IPS-18c (cell line): ENCODE measurements around the gene LIMA1.
"Not testable (repeated sequence)": the region's sequence is repeated elsewhere in the genome, so short reads cannot be mapped to it uniquely, and the experiment has no call there.

ENCODE experiments used
- H3K4me3 ChIP-seq: 2 replicates; pipeline ENCODE4 v1.7.0; 2013; ENCODE audit warnings: low read depth, mild to moderate bottlenecking, low read length, moderate library complexity; ENCODE audit not compliant: insufficient read depth
- H3K9me3 ChIP-seq: one replicate; pipeline ENCODE4 v1.6.1; 2013; ENCODE audit warnings: mild to moderate bottlenecking, low read length, moderate library complexity; ENCODE audit not compliant: control insufficient read depth, insufficient read depth

The LIMA1 gene

DNA sequence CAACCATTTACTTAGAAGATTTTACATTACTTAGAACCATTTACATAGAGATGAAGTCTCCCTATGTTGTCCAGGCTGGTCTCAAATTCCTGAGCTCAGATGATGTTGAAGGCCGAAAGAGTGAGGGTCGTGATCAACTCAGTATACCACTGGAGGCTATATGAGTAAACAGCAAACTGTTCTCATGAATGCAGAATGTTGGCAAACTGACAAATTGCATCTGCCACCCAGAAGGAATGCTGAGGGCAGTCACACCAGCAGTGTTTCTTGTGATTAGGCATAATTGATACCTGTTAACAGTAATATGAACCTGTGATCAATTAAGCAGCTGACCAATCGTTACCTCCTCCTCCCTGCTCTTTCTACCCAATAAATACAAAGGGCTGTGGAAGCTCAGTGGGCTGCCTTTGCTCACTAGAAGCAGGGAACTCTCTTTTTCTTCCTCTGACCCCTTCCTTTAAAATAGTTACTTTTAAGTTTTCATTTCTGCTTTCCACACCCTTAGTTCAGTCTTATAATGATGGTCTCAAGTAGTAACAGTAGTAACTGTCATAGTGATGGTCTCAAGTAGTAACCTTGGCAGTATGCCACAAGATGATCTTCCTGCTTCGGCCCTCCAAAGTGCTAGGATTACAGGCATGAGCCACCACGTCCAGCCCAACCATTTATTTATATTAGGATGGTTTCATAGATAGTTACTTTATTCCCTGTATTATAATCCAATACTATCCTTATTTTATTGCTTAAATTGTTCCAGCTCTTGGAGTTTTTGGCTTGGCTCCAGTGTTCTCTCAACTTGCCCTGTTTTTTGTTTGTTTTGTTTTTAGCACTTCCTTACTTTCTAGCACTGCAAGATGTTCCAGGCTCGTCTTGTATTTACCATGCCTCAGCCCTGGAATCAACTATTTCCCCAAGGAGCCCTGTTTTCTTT, 25.8 kb downstream of the LIMA1 start:
- H3K4me3 ChIP-seq: no peak overlapping the region
- no peaks in the 10 kb centered on the region for H3K9me3 ChIP-seq

DNA sequence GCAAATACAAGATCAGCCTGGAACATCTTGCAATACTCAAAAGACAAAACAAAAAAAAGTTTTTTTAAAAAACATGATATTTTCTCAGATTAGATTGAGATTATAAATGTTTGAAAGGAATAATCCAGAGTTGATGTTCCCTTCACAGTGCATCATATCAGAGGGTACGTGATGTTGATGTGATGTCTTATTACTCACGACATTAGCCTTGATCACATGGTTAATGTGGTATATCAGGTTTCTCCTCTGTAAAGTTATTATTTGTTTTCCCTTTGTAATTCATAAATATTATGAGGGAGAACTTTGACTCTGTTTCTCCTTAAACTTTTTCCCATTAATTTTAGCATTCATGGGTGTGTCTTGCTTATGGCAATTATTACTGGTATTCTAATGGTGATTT, 26.6 kb downstream of the LIMA1 start:
- no peaks in the 10 kb centered on the region for H3K9me3 ChIP-seq
- no peak overlapping the region for H3K4me3 ChIP-seq

DNA sequence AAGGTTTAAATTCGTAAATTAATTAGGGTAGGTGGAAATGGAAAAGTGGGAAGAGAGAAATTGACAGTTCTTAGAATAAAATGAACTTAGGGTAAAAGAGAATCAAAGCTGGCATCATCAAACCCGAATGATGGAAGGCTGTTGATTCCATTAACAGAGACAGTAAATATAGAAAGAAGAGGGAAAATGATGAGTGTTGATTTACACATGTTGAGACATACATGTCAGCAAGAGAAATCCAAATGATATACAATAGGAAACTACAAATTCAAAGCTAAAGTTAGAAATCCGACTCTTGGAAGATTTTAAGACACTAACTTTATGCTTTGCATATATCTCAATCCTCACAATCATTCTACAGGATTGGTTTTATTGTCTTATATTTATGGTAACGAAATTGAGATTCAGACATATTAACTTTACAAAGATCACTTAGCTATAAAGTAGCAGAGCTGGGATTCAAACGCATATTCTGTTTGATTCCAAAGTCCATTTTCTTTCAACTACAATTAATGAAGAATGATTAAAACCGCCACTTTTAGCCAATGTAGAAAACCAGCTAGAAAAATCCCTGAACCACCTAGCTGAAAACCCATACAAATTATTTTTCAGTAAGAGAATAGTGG, 30.2 kb downstream of the LIMA1 start:
- H3K4me3 ChIP-seq: no peak overlapping the region

DNA sequence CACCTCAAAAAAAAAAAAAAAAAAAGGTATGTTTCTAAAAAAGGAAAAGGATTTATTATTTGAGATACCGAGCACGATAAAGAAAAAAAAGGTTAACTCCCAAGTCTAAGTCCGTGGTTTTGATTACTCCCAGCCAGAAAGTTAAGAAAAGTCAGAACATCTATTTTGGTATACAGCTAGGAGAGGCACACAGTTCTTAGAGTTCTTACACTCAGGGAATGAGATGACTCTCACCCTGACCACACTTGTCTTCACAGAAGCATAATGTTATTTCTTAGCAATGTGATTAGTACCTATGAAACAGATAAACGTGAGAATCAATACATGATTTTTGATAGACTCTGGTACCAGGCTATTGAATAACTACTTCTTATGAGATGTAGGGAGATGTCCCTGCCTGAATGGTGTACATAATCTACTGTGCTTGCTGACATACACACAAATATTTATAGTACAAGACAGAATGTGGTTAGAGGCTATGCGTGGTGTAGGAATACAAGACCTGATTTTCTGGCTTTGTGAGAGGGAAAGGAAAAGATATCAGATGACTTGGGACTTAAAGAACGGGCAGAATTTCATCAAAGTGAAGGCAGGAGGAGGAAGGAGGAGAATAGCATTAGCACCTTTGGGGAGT, 31.6 kb downstream of the LIMA1 start:
- H3K9me3 ChIP-seq: no peaks in the 10 kb centered on the region
- H3K4me3 ChIP-seq: no peak overlapping the region

More for the DNA sequence above, 30.2 kb downstream of the LIMA1 start:
- no peaks in the 10 kb centered on the region for H3K9me3 ChIP-seq

DNA sequence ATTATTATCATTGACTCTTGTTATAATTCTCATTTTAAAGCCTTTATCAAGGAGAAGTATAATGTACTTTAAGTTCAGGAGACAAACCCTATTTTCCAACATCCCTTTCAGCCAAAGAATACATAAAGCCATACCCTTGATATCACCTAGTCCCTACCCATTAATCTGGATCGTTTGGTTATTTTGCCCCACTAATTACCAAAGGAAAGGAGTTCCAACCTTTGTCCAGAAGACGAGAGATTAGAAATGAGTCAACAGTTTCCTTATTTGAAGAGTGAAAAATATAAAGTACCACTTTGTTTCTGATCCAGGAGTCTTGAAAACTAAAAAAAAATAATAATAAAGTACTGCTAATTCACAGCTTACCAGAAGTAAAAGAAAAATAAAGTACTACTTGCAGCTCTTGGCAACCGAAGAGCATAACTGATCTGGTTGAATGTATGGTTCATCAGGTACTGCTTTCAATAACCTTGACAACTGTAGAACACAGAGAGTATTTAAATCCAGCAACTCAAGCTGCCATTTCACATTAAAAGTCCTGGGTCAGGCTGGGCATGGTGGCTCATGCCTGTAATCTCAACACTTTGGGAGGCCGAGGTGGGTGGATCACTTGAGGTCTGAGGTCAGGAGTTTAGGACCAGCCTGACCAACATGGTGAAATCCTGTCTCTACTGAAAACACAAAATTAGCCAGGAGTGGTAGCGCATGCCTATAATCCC, 33.7 kb downstream of the LIMA1 start:
- Histone ChIP-seq H3K9me3 (no peaks in the 10 kb centered on the region), H3K4me3 (no peak overlapping the region)

DNA sequence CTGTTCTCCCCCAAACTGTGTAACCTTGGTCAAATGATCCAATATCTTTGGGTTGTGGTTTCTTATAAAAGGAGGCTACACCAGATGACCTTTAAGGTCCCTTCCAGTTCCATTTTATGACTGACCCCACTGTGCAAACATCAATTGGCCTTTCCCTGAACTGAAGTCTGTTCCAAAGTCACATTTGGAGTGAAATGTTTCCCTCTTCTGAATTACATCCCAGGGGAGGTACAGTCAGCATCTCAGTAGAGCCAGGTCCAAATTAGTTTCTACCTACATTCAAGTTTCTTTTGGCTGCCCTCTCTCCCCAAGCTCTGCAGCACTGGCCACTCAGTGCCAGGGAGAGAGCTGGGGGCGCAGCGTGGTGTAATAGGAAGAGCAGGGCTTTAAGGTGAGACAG, 34.4 kb downstream of the LIMA1 start:
- H3K4me3 ChIP-seq: no peak overlapping the region

DNA sequence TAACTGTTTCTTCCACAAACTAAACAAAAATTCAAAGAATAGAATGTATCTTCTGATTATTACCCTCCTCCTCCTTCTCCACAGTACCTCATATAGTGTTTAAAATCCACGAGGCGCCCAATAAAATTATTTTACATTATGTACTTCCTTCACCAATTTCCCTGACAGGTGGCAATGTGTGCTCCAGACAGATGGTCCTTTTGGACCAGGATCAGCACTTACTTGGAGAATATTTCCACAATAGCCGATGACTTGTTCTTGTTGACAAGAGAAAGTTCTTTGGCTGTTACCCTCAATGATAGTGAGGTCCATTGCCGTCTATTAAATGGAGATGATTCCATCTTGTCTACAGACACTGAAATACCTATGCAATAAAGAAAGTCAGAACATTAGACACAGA, 34.9 kb downstream of the LIMA1 start:
- no peak overlapping the region for H3K4me3 ChIP-seq
- H3K9me3 ChIP-seq: no peaks in the 10 kb centered on the region

More for the DNA sequence above, 34.4 kb downstream of the LIMA1 start:
- no peaks in the 10 kb centered on the region for H3K9me3 ChIP-seq

DNA sequence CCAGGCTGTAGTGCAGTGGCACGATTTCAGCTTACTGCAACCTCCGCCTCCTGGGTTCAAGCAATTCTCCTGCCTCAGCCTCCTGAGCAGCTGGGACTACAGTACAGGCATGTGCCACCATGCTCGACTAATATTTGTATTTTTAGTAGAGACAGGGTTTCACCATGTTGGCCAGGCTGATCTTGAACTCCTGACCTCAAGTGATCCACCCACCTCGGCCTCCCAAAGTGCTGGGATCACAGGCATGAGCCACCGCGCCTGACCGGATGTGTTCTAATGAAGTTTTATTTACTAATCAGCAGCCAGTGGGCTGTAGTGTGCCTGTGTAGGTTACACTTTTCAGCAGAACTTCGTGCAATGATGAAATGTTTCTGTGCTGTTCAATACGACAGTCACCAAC, 35.7 kb downstream of the LIMA1 start:
- H3K4me3 ChIP-seq, H3K9me3 ChIP-seq: not testable (repeated sequence)

DNA sequence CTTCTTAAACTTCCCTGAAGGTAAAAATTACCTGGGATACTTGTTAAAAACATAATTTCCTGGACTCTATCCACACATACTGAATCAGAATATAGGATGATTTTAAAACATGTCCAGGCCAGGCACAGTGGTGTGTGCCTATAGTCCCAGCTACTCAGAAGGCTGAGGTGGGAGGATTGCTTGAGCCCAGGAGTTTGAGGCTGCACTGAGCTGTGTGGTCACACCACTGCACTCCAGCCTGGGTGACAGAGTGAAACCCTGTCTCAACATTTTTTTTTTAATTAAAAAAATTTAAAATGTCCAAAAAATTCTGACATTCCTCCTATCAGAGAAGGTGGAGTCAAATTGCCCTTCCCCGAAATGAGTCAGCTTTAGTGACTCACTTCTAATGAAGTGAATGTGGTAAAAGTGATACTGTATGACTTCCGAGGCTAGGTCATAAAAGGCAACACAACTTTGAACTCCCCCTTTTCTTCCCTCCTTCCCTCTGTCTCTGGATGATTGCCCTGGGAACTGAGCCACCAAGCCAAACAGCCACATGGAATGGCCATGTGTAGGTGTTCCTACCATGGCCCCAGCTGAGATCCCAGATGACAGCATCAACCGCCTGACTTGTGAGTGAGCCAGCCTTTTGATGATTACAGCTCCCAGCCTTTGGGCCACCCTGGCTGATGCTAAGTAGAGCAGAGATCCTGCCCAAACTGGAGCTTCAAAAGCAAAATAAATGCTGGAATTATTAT, 36.3 kb downstream of the LIMA1 start:
- Histone ChIP-seq H3K9me3 (no peaks in the 10 kb centered on the region), H3K4me3 (no peak overlapping the region)

DNA sequence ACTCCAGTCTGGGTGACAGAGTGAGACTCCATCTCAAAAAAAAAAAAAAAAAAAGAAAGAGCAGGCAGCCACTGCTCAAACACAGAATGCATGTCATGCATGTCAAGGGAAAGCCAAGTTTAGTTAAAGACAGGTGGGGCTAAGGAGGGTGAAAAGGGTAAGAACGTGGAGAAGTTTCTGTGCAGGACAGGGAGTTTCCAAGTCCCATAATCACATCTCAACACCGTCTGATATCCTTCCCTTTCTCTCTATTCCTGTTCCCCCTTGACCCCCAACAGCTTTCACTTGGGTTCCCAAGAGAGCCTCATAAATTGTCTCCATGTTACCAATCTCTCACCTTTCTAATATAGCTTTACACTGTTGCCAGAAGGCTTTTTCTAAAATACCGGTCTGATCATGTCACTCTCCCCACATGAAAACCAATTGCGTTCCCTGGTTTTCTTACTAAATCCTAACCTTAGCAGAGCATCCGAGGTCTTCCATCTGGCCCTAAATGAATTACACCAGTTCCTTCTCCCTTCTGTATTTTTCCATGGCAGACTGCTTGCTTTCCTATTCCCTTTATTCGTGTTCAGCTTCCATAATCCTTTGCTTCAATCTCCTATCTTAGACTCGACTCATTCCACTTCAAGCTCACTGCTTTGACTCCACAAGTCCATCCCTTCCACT, 37.0 kb downstream of the LIMA1 start:
- Histone ChIP-seq H3K9me3 (no peaks in the 10 kb centered on the region), H3K4me3 (no peak overlapping the region)

- no peak overlapping the region for H3K4me3 ChIP-seq
These were observed 39.8 kb downstream of the LIMA1 start for GRCh38 chr12:50243507-50243906.

DNA sequence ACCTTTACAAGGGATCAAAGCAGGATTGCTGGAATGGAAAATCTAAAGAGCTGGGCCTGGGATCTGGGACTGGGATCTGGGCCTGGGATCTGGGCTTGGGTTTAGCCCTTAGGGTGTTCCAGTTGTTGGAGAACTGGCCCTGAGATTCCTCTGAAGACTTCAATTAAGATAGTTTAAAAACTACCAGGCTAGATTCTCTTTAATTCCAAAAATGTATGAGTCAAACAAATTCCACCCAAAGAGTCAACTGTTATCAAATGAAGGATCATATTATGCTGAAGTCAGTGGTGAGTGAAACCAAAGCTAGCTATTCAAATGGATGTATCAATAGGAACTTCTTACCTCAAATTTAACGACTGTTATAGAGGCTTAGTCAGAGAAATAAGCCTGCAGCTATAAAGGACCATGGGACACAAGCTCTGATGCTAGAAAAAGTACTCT, 40.5 kb downstream of the LIMA1 start:
- Histone ChIP-seq H3K4me3 (no peak overlapping the region), H3K9me3 (no peaks in the 10 kb centered on the region)

More at GRCh38 chr12:50243507-50243906, 39.8 kb downstream of the LIMA1 start:
- H3K9me3 ChIP-seq: no peaks in the 10 kb centered on the region

- no peak overlapping the region for H3K4me3 ChIP-seq
- H3K9me3 ChIP-seq: no peaks in the 10 kb centered on the region
These were observed 42.1 kb downstream of the LIMA1 start for GRCh38 chr12:50241178-50241577.

- H3K9me3 ChIP-seq: no peaks in the 10 kb centered on the region
- H3K4me3 ChIP-seq: no peak overlapping the region
These were observed 42.6 kb downstream of the LIMA1 start for GRCh38 chr12:50240792-50241114.

DNA sequence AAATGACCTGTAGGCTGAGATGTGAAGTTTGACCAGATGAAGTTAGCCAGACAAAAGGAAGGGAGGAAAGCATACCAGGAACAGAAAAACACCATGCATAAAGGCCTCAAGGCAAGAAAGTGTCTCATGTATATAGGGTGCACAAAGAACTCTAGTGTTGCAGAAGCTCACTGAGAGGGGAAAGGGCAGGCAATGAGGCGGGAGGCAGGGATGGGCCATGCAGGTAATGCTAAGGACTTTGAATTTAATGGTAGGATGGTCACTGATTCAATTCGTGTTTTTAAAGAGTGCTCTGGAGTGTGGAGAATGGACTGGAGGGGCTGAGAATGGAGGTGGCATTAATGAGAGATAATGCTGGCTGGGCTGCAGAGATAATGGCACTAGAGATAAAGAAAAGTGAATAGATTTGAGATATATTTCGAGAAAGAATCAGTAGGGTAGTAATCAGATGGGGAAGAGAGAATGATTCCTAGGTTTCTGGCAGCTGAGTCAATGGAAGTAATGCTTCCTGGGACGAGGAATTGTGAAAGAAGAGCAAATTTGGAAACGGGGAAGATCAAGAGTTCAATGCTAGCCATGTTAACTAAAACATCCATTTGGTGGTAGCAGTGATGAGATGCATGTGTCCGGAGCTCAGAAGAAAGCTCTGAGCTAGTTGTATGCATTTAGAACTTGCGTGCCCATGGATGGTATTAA, 43.1 kb downstream of the LIMA1 start:
- no peaks in the 10 kb centered on the region for H3K9me3 ChIP-seq
- H3K4me3 ChIP-seq: no peak overlapping the region

DNA sequence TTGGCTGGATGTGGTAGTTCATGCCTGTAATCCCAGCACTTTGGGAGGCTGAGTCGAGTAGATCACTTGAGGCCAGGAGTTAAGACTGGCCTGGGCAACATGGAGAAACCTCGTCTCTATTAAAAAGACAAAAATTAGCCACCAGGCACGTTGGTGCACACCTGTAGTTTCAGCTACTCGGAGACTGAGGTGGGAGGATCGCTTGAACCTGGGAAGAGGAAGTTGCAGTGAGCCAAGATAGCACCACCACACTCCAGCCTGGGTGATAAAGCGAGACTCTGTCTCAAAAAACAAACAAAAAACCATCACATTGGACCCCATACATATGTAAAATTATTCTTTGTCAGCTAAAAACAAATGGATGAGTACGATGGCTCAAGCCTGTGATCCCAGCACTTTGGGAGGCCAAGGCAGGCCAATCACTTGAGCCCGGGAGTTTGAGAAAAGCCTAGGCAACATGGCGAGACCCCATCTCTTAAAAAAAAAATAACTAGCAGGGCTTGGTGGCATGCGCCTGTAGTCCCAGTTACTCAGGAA, 43.9 kb downstream of the LIMA1 start:
- H3K4me3 ChIP-seq: no peak overlapping the region
- no peaks in the 10 kb centered on the region for H3K9me3 ChIP-seq
